GM12873 (cell line): ENCODE data around the gene RIPOR3.

Source experiments
- CTCF ChIP-seq: IDR thresholded peaks from 2 replicates; pipeline ENCODE4 v1.5.1; 2012; ENCODE audit warnings: low read depth, mild to moderate bottlenecking, moderate library complexity, low read length, control low read depth; ENCODE audit not compliant: insufficient read depth; ENCODE audit errors: missing control alignments

Gene RIPOR3

GRCh38 chr20:50607850-50608749 lies 83.2 kb downstream of the RIPOR3 start:
- TF ChIP-seq CTCF: no peak

- no peak for TF ChIP-seq CTCF
Observed at GRCh38 chr20:50607436-50607835, 83.9 kb downstream of the RIPOR3 start.

GRCh38 chr20:50605136-50605535 lies 86.2 kb downstream of the RIPOR3 start:
- TF ChIP-seq CTCF: no peak

GRCh38 chr20:50604451-50604850 lies 86.9 kb downstream of the RIPOR3 start:
- TF ChIP-seq CTCF: no peak

- TF ChIP-seq CTCF: no peak
Observed at GRCh38 chr20:50602432-50603088, 88.8 kb downstream of the RIPOR3 start.

GRCh38 chr20:50601511-50602431 lies 89.6 kb downstream of the RIPOR3 start:
- no peak for TF ChIP-seq CTCF

- no peak for TF ChIP-seq CTCF
Observed at GRCh38 chr20:50600281-50600895, 91.0 kb downstream of the RIPOR3 start.
